RCC 7860 (cell line): Measurements from ENCODE around the gene LGALS1.
"Not testable (repeated sequence)": the region's sequence is repeated elsewhere in the genome, so short reads cannot be mapped to it uniquely, and the experiment has no call there.

Source experiments
- DNase-seq: peaks from one replicate; pipeline ENCODE4 v3.0.0-alpha.2; 2015; ENCODE audit warnings: low spot score
- FAIRE-seq: peaks from 2 replicates; lab custom pipeline; 2012; peaks lifted over from hg19 to GRCh38; lab: Jason Lieb, UNC

Gene LGALS1

GRCh38 chr22:37684803-37685615 lies 9.6 kb downstream of the LGALS1 start:
- DNase-seq (no peak), FAIRE-seq (no peak)

- DNase-seq (peak; percentile 68), FAIRE-seq (no peak)
Observed at GRCh38 chr22:37686002-37686982, 10.9 kb downstream of the LGALS1 start, which contains the start of gene NOL12. NOL12 (plus strand) TSS chr22:37686343; CDS start chr22:37686393, 50 bp downstream.

- FAIRE-seq, result no peak
- DNase-seq, result no peak
Observed at GRCh38 chr22:37690407-37690806, 15.0 kb downstream of the LGALS1 start.

- FAIRE-seq, result no peak
- no peak for DNase-seq
Observed at GRCh38 chr22:37690901-37691504, 15.6 kb downstream of the LGALS1 start.

- FAIRE-seq (no peak), DNase-seq (no peak)
Observed at GRCh38 chr22:37692627-37693285, 17.3 kb downstream of the LGALS1 start.

- not testable (repeated sequence) for FAIRE-seq, DNase-seq
Observed at GRCh38 chr22:37694131-37694530, 18.7 kb downstream of the LGALS1 start.

GRCh38 chr22:37696260-37696656 lies 20.8 kb downstream of the LGALS1 start:
- not testable (repeated sequence) for DNase-seq, FAIRE-seq

- no peak for FAIRE-seq
Observed at GRCh38 chr22:37696657-37697537, 21.5 kb downstream of the LGALS1 start, which contains the start of gene TRIOBP. TRIOBP (plus strand) TSS chr22:37697048; CDS start chr22:37701366, 4,318 bp downstream.

GRCh38 chr22:37697538-37697835 lies 22.1 kb downstream of the LGALS1 start:
- no peak for FAIRE-seq
- no peak for DNase-seq

More at GRCh38 chr22:37696657-37697537, 21.5 kb downstream of the LGALS1 start, which contains the start of gene TRIOBP:
- DNase-seq, result peak; percentile 10

GRCh38 chr22:37701141-37701786 lies 25.8 kb downstream of the LGALS1 start:
- FAIRE-seq, result no peak
- no peak for DNase-seq

- DNase-seq (no peak), FAIRE-seq (no peak)
Observed at GRCh38 chr22:37703906-37704305, 28.5 kb downstream of the LGALS1 start.

- FAIRE-seq (no peak), DNase-seq (no peak)
Observed at GRCh38 chr22:37704645-37705044, 29.2 kb downstream of the LGALS1 start.

- FAIRE-seq, result no peak
- DNase-seq, result no peak
Observed at GRCh38 chr22:37705205-37705604, 29.8 kb downstream of the LGALS1 start.

- FAIRE-seq, result no peak
- no peak for DNase-seq
Observed at GRCh38 chr22:37708580-37709444, 33.4 kb downstream of the LGALS1 start.

- DNase-seq (no peak), FAIRE-seq (no peak)
Observed at GRCh38 chr22:37709445-37709765, 34.0 kb downstream of the LGALS1 start.

- FAIRE-seq (no peak), DNase-seq (no peak)
Observed at GRCh38 chr22:37710675-37711074, 35.2 kb downstream of the LGALS1 start.

- FAIRE-seq, result no peak
- DNase-seq, result no peak
Observed at GRCh38 chr22:37711490-37711889, 36.1 kb downstream of the LGALS1 start.

- no peak for DNase-seq
- FAIRE-seq, result no peak
Observed at GRCh38 chr22:37713761-37714160, 38.3 kb downstream of the LGALS1 start.
